PC-3 (cell line): ENCODE measurements around the gene CDH22.

ENCODE experiments used
- EZH2phosphoT487 ChIP-seq: fragments of 300-600 bp; sonication (generic); IDR thresholded peaks from 2 replicates; pipeline ENCODE4 v1.6.1; 2018; ENCODE audit warnings: mild to moderate bottlenecking, antibody characterized with exemption, low read length, borderline replicate concordance
- TF ChIP-seq, protein P1 (sequence below): fragments of 300-600 bp; sonication (generic); conservative IDR thresholded peaks from 2 replicates; pipeline ENCODE4 v1.5.1; 2017; ENCODE audit warnings: antibody characterized with exemption, low read depth, mild to moderate bottlenecking, low read length

DNA sequence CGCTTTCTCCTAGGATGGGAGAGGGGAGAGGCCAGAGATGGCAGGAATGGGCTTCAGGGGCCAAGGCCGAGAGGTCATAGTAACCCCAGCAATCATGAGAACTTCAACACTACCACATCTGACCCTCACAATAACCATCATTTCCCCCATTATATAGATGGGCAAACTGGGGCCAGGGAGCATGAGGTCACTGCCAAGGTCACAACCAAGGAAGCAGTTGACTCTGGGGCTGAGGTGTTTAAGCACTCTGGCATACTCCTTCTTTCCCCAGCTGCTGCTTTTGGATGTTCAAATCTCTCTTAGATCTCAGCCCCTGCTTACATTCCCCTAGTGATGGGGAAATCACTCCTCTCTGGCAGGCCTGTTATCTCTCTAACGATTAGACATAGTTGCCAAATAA is 39.6 kb downstream of the CDH22 start:
- TF ChIP-seq, protein P1, sequence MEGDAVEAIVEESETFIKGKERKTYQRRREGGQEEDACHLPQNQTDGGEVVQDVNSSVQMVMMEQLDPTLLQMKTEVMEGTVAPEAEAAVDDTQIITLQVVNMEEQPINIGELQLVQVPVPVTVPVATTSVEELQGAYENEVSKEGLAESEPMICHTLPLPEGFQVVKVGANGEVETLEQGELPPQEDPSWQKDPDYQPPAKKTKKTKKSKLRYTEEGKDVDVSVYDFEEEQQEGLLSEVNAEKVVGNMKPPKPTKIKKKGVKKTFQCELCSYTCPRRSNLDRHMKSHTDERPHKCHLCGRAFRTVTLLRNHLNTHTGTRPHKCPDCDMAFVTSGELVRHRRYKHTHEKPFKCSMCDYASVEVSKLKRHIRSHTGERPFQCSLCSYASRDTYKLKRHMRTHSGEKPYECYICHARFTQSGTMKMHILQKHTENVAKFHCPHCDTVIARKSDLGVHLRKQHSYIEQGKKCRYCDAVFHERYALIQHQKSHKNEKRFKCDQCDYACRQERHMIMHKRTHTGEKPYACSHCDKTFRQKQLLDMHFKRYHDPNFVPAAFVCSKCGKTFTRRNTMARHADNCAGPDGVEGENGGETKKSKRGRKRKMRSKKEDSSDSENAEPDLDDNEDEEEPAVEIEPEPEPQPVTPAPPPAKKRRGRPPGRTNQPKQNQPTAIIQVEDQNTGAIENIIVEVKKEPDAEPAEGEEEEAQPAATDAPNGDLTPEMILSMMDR = no peak
- TF ChIP-seq EZH2phosphoT487 = no peak
